HG03280 (cell line): ENCODE measurements around the gene GNG12.
"Not testable (repeated sequence)": the region's sequence is repeated elsewhere in the genome, so short reads cannot be mapped to it uniquely, and the experiment has no call there.

Experiments used
- ATAC-seq: cut with Tn5 transposase; IDR thresholded peaks from one replicate; pipeline ENCODE4 v1.9.1; 2021; ENCODE audit warnings: mild to moderate bottlenecking, moderate library complexity; ENCODE audit not compliant: unreplicated experiment

GNG12 gene

GRCh38 chr1:67735806-67736627 lies 97.2 kb downstream of the GNG12 start:
- ATAC-seq, result peak; percentile 96

DNA sequence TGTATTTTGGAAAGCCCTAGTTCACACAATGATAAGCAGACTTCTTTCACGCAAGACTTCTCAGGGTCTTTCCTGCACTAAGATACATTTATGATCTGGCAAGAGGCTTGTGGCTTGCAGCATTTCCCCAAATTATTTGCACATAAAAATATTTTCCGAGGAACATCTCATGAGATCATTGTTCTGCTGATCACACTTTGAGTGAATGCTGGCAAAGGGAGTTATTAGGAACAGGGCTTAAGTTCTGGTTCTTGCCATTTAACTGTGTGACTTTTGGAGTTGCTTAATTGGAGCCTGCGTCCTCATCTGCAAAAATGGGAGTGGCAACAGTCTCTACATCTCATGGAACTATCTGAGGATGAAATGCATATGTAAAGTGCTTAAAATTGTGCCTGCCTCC lies 98.1 kb downstream of the GNG12 start:
- no peak for ATAC-seq

DNA sequence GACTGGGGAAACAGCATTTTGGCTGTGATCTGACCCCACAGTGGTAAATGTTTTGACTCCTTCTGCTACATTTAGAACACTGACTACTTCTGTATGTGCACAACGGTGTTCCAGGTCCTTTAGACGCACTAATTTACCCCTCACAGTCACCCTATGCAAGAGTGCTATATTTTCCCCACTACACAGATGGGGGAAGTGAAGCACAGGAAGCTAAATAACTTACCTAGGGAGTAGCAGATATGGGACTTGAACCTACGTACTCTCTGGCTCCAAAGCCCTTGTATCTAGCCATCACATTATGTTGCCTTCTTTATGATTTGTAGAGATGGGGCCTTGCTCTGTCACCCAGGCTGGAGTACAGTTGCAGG lies 99.0 kb downstream of the GNG12 start:
- no peak for ATAC-seq

- no peak for ATAC-seq
Observed at GRCh38 chr1:67733681-67734322, 99.5 kb downstream of the GNG12 start.

DNA sequence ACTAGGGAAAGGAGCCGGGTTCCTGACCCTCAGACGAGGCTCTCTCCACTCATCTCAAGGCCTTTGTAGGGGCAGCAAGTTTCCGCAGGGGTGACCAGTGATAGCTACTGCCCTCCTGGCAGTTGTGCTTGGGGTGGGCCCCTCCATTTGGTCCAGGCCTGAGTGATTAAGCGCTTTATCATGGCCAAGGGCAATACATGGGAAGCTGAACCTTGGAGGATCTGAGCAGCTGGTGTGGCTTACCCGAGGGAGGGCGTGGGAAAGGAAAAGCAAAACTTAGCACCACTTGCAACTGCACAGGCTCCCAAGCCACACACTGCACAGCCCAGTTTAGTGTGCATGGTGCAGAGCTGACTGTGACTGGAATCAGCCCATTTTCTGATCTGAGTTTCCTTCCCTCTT lies 100.5 kb downstream of the GNG12 start:
- peak; percentile 22 for ATAC-seq

DNA sequence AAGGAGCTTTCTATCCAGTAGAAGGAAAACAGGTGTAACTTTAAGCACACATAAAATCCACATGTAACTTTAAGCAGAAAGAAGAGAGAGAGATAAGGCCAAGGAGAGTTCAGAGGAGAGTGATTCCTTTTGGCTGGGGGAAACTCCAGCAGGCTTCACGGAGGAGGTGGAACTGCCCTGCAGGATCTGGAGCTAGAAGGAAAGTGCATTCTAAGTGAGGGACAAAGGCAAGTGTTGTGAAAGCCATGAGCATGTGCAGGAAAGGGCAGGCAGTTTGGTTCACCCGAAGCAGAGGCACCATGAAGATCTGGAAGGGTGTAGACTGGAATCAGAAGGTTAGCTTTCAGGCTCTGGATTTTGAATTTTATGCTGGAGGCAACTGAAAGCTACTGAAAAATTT lies 101.9 kb downstream of the GNG12 start:
- no peak for ATAC-seq

DNA sequence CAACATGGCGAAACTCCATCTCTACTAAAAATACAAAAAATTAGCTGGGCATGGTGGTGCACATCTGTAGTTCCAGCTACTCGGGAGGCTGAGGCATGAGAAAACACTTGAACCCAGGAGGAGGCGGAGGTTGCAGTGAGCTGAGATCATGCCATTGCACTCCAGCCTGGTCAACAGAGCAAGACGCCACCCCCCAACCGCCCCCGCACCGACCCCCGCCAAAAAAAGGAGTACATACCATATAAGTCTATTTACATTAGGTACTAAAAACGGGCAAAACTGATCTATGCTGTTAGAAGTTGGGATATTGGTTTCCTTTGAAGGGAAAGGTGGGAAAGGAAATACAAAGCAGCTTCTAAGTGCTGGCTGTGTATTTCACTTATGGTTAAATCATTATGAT lies 103.0 kb downstream of the GNG12 start:
- not testable (repeated sequence) for ATAC-seq

DNA sequence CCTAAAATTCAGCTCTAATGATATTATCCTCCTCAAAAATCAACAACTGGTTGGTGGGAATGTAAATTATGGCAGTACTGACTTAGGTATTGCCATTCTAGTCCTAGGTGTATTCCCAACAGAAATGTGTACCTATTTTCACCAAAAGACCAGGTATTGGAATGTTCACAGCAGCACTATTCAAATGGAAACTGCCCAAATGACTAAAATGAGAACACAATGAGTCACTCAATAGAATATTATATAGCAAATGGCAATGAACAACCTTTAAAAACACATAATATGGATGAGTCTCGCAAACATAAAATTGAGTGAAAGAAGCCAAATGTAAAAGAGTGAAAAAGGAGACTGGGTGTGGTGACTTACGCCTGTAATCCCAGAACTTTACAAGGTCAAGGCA lies 103.4 kb downstream of the GNG12 start:
- ATAC-seq, result no peak

- ATAC-seq, result no peak
Observed at GRCh38 chr1:67726224-67726623, 107.0 kb downstream of the GNG12 start.

GRCh38 chr1:67724928-67725560 lies 108.2 kb downstream of the GNG12 start:
- no peak for ATAC-seq

GRCh38 chr1:67723620-67724019 lies 109.6 kb downstream of the GNG12 start:
- peak; percentile 66 for ATAC-seq

GRCh38 chr1:67723126-67723525 lies 110.1 kb downstream of the GNG12 start:
- no peak for ATAC-seq

GRCh38 chr1:67722292-67722944 lies 110.8 kb downstream of the GNG12 start:
- peak; percentile 3 for ATAC-seq

- ATAC-seq, result peak; percentile 45
Observed at GRCh38 chr1:67721650-67722291, 111.5 kb downstream of the GNG12 start.

GRCh38 chr1:67721112-67721511 lies 112.2 kb downstream of the GNG12 start:
- ATAC-seq, result no peak

DNA sequence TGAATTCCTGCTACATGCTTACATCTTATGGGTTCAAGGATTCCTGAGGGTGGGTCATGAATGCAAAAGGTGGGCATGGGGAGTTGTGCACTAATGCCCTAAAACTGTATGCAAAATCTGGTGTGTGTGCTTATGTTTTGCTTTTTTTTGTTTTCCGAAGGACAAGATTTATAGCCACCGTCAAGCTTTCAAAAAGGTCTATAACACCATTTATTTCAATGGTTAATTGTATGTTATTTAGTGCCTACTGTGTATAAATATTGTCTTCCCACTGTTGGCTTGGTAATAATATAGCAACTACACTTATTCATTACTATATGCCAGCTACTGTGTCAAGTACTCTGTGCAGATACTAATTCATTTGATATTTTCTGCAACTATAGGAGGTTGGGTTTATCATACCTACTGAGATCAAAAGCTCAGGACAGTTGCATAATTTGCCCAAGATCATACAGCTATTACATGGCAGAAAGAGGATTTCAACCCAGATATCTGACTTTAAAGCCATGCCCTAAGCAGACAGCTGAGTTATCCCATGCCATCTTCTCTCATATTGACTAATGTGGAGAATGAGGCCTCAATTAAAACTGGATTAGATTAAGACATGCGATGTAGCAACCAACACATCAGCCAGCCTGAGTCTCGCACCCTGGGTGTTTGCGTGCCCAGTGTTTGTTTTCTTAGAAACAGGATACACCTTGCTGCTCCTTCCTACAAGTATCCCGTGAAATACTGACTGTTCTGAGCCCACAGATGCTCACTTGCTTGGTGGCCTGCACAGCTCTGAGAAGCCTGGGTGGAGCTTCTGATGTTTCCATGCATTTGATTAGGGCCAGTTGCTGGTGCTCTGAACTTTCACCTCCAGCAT lies 113.7 kb downstream of the GNG12 start:
- ATAC-seq, result no peak

DNA sequence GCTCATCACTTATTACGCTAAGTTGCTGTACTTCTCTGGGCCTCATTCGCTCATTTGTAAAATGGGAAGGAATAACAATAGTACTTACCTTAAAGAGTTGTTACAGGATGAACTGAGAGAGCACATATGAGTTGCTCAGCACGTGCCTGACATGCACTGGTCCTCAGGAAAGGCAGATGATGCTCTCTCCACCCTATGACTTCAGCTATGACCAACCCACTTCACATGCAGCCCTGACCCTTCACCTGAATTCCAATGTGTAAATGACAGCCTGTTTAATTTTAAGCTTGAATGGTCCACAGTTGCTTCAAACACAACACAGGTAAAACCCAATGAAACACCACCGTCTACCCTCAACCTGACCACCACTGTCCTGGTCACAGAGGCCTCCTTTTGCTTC lies 115.4 kb downstream of the GNG12 start:
- no peak for ATAC-seq

DNA sequence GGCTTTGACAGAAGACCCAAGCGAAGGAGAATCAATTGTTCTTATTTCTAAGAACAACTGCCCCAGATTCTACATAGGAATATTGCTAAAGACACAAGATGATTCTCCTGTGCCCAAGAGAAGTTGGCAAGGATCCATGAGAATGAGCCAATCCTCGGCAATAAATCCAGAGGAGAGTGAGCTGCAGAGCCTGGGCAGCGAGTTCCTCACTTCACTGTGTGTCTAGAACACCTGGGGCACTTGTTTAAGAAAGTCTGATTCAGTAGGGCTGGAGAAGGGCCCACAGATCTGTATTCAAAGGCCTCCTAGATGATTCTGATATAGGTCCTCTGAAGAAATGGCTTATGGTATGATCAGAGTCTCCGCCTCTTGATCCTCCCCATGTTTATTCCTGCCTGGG lies 116.5 kb downstream of the GNG12 start:
- ATAC-seq, result no peak

DNA sequence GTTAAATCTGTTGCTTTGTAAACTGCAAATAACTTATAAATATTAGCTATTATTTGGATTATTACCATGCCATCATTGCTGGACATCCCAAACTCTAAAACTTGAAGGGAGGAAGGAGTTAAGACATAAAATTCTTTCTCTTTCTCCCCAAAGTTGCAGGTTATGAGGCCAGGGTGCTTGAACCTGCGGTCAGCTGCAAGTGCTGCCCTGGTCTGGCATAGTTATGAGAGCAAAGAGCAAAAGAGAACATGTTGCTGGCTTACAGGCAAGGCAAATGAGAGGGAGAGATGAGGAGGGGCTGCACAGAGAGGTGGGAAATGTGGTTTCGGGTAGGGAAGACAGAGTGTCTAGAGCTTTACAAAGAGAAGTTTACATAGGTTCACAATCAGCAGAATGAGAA lies 117.4 kb downstream of the GNG12 start:
- ATAC-seq, result no peak
